ENCODE measurements around the gene PUS10.
A peak's percentile ranks its signal among the peaks of the same experiment; 100 is the strongest.
"Not testable (repeated sequence)": the region's sequence is repeated elsewhere in the genome, so short reads cannot be mapped to it uniquely, and the experiment has no call there.

Gene PUS10

DNA sequence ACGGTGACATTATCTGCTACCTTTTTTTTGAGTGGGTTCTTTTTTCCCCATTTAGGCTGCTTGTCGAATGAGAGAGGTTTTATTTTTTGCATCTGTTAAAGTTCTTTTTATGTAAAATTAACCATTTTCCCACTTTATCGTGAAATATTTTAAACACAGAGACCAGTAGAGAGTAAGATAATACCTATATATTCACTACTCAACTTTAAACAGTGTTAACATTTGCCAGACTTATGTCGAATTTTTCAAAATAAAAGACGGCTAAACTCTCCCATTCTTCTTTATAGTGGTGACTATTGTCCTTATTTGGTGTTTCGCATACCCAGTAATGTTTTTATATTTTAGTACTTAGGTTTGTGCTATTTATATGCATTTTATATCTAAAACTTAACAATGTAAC, 743 bp upstream of the PUS10 start:
- H3K4me3 ChIP-seq (ENCODE audit: low read depth, low read length), result peak overlapping the region; percentile 0

DNA sequence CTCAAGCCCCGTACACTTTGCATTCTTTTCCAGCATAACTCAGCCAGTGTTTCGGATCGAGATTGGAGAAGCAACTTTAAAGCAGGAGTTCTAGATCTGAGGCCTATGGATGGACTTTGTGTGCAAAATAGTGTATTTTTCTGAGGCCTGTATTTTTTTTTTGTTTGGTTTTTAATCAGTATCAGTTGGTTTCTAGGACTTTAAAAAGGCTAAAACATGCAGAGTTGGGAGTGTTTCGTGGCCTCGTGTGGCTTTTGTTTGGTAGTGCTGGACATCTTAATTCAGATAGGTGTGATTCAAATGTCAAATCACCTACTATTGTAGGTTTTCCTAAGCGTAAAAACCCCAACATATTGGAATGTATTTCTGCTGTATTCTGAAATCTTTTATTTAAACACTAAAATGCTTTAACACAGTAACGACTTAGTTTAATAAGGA, 282 bp upstream of the PUS10 start:
- H3K4me3 ChIP-seq (ENCODE audit: low read depth, low read length), result peak overlapping the region; percentile 85
- TF ChIP-seq, protein P1, sequence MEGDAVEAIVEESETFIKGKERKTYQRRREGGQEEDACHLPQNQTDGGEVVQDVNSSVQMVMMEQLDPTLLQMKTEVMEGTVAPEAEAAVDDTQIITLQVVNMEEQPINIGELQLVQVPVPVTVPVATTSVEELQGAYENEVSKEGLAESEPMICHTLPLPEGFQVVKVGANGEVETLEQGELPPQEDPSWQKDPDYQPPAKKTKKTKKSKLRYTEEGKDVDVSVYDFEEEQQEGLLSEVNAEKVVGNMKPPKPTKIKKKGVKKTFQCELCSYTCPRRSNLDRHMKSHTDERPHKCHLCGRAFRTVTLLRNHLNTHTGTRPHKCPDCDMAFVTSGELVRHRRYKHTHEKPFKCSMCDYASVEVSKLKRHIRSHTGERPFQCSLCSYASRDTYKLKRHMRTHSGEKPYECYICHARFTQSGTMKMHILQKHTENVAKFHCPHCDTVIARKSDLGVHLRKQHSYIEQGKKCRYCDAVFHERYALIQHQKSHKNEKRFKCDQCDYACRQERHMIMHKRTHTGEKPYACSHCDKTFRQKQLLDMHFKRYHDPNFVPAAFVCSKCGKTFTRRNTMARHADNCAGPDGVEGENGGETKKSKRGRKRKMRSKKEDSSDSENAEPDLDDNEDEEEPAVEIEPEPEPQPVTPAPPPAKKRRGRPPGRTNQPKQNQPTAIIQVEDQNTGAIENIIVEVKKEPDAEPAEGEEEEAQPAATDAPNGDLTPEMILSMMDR (IDR thresholded peaks at IDR 0.05; ENCODE audit: borderline replicate concordance, insufficient read depth, low read depth, low read length), result no peak

More for the DNA sequence above, 743 bp upstream of the PUS10 start:
- TF ChIP-seq, protein P1 (IDR thresholded peaks at IDR 0.05; ENCODE audit: borderline replicate concordance, insufficient read depth, low read depth, low read length), result no peak

DNA sequence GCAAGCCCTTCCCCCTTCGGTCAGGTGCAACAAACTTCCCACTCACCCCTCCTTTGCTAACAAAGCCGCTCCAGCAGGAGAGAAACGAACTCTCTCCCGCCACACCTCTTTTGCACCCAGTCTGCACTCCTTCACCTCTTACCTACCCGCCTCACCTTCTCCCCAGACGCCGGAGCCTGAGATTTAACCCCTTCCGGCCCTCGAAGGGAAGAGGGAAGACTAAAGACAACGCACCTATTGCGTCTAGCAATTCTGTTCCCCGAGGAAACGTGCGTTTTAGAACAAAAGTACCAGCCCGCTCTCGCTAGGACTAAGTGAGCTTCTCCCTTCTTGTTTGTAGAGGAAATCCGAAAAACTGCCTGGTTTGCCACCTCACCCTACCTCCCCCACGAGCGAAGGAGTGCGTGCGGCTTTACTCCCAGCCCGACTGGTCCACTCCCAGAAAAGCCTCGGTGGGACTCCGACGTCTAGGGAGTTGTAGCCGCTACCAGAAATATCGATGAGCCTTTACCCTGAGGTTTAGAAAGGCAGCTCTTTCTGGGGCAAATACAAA, 976 bp downstream of the PUS10 start:
- H3K4me3 ChIP-seq (ENCODE audit: low read depth, low read length), result peak overlapping the region; percentile 85
- TF ChIP-seq, protein P1 (IDR thresholded peaks at IDR 0.05; ENCODE audit: borderline replicate concordance, insufficient read depth, low read depth, low read length), result no peak

DNA sequence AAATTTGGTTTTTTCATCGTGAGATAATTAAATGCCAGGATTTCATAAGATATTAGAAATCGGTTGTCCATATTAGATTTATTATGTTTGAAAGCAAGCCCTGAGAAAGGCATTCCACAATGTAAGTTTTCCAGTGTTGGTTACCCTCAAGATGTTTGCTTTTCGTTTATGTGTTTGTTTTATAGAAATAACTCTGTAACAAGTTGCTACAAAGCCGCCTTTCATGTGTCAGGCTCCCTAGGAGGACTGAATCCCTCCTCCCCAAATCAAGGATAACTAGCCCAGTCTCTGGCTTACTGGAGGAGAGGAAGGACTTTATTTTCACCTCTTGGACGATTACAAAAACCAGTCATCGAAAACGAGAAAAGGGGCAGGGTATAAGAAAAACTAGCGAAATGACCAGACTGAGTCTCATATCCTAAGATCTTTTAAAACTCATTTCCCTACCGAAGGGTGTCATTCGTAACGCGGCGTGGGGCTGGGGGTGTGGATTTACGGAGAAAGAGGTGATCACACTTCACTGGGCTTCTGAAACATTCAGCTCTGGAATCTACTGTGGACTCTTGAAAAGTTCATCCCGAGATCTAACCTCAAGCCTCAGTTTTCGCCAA, 1.6 kb downstream of the PUS10 start:
- TF ChIP-seq, protein P1 (IDR thresholded peaks at IDR 0.05; ENCODE audit: borderline replicate concordance, insufficient read depth, low read depth, low read length), result no peak
- peak overlapping the region; percentile 85 for H3K4me3 ChIP-seq (ENCODE audit: low read depth, low read length)

DNA sequence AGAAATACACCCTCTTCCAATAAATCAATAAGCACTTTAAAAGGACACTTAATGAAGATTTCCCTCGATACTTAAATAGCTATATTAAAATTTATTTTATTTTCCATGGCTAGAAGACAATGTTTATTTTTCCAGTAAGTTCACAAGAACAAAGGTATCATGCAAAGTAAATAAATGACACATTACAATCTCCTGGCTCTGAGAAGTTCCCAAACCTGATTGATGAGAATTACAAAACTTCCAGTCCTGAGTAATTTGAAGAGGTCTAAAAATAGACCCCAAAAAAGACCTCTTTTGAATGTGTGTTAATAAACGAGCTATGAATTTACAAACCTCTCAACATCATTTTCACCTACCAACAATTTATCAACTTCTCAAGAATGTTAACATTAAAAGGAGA, 2.1 kb downstream of the PUS10 start:
- H3K4me3 ChIP-seq (ENCODE audit: low read depth, low read length), result no peak overlapping the region
- TF ChIP-seq, protein P1 (IDR thresholded peaks at IDR 0.05; ENCODE audit: borderline replicate concordance, insufficient read depth, low read depth, low read length), result no peak

DNA sequence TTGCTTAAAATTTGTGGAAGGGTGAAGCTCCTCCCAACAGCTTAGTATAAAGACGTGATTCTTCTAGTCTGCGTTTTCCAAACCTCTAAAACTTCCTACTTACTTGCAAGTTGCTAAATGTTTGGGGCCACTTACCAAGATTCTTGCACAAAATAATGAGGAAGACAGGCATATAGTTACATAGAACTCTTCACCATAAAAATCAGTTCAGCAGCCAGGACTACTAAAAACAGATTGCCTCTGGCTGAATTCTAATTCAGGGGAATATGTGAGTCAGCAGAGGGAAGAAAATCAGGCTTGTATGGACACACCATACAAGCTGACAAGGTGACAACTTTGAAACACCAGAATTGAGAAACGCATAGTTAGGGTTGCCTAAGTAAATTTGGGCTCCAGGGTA, 3.3 kb downstream of the PUS10 start:
- H3K4me3 ChIP-seq (ENCODE audit: low read depth, low read length), result no peak overlapping the region
- TF ChIP-seq, protein P1 (IDR thresholded peaks at IDR 0.05; ENCODE audit: borderline replicate concordance, insufficient read depth, low read depth, low read length), result no peak

DNA sequence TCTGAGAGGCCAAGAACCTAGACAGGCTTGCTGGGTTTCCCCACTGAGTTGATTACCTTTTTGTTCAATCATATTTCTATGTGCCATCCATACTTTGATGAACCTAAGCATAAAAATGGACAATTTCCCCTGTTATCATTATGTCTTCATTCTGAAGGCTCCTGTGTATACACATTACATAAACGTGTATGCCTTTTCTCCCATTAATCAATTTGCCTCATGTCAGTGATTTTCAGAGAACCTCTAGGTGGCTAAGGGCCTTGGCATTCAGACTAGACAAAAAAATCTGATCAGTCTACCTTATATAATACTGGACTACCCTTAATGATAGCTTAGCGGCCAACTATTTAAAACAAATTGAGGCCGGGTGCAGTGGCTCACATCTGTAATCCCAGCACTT, 4.7 kb downstream of the PUS10 start:
- no peak overlapping the region for H3K4me3 ChIP-seq (ENCODE audit: low read depth, low read length)
- TF ChIP-seq, protein P1 (IDR thresholded peaks at IDR 0.05; ENCODE audit: borderline replicate concordance, insufficient read depth, low read depth, low read length), result no peak

DNA sequence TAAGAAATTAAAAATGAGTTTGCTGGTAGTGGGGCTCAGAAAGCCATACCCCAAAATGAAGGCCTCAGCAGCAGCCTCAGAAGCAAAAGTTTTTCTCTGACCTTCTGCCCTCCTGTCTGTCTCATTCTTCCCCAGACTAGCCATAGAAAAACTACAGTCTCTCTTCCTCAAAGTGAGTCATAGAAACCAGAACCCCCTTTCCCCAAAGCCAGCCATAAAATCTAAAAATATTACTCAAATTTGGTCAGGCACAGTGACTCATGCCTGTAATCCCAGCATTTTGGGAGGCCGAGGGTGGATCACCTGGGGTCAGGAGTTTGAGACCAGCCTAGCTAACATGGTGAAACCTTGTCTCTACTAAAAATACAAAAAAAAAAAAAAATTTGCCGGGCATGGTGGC, 5.8 kb downstream of the PUS10 start:
- H3K4me3 ChIP-seq (ENCODE audit: low read depth, low read length), result not testable (repeated sequence)
